MM.1S (cell line): ENCODE measurements around the gene LRRK1.

Experiments used
- DNase-seq: peaks from one replicate; pipeline ENCODE4 v3.0.0-alpha.2; 2015
- H2AFZ ChIP-seq: fragments of 300-600 bp; sonication (generic); 2 replicates; pipeline ENCODE4 v1.6.0; 2016; ENCODE audit warnings: antibody characterized with exemption, low read length
- H3F3A ChIP-seq: fragments of 300-600 bp; sonication (generic); 2 replicates; pipeline ENCODE4 v1.6.1; 2016; ENCODE audit warnings: mild to moderate bottlenecking, antibody characterized with exemption, low read length, moderate library complexity, mixed read lengths; ENCODE audit not compliant: insufficient read depth
- H3K27ac ChIP-seq: fragments of 300-600 bp; sonication (generic); 2 replicates; pipeline ENCODE4 v1.5.1; 2016; ENCODE audit warnings: mild to moderate bottlenecking, low read length
- H3K27me3 ChIP-seq: fragments of 300-600 bp; sonication (generic); replicated peaks from 2 replicates; pipeline ENCODE4 v1.6.0; 2016; ENCODE audit warnings: low read length; ENCODE audit not compliant: insufficient read depth
- H3K36me3 ChIP-seq: fragments of 300-600 bp; sonication (generic); replicated peaks from 2 replicates; pipeline ENCODE4 v1.6.1; 2016; ENCODE audit warnings: mild to moderate bottlenecking, low read length, mixed read lengths; ENCODE audit not compliant: insufficient read depth
- H3K4me1 ChIP-seq: fragments of 300-600 bp; sonication (generic); 2 replicates; pipeline ENCODE4 v1.6.1; 2016; ENCODE audit warnings: low read length, mixed read lengths
- H3K4me2 ChIP-seq: fragments of 300-600 bp; sonication (generic); 2 replicates; pipeline ENCODE4 v1.6.0; 2016; ENCODE audit warnings: low read depth, low read length
- H3K4me3 ChIP-seq: fragments of 300-600 bp; sonication (generic); 2 replicates; pipeline ENCODE4 v1.5.1; 2016; ENCODE audit warnings: low read length, mixed read lengths
- H3K79me2 ChIP-seq: fragments of 300-600 bp; sonication (generic); 2 replicates; pipeline ENCODE4 v1.6.1; 2016; ENCODE audit warnings: mixed run types, low read length, mixed read lengths
- H3K9ac ChIP-seq: fragments of 300-600 bp; sonication (generic); 2 replicates; pipeline ENCODE4 v1.6.1; 2016; ENCODE audit warnings: low read length, mixed read lengths
- H3K9me2 ChIP-seq: fragments of 300-600 bp; sonication (generic); replicated peaks from 2 replicates; pipeline ENCODE4 v1.6.1; 2016; ENCODE audit warnings: mild to moderate bottlenecking, low read length, mixed read lengths; ENCODE audit not compliant: insufficient read depth
- H3K9me3 ChIP-seq: fragments of 300-600 bp; sonication (generic); replicated peaks from 2 replicates; pipeline ENCODE4 v1.6.1; 2016; ENCODE audit warnings: mild to moderate bottlenecking, low read length, mixed read lengths; ENCODE audit not compliant: insufficient read depth
- H4K20me1 ChIP-seq: fragments of 300-600 bp; sonication (generic); 2 replicates; pipeline ENCODE4 v1.6.1; 2016; ENCODE audit warnings: mild to moderate bottlenecking, low read length, moderate library complexity, mixed read lengths; ENCODE audit not compliant: insufficient read depth
- CTCF ChIP-seq: fragments of 300-600 bp; sonication (generic); IDR thresholded peaks from 2 replicates; pipeline ENCODE4 v1.5.1; 2016; ENCODE audit warnings: antibody characterized with exemption, low read length, mixed read lengths
- EZH2 ChIP-seq: fragments of 300-600 bp; sonication (generic); optimal IDR thresholded peaks from 2 replicates; pipeline ENCODE3; 2017; ENCODE audit warnings: low read depth, mild to moderate bottlenecking, antibody characterized with exemption, low read length, mixed read lengths
- EZH2phosphoT487 ChIP-seq: fragments of 300-600 bp; sonication (generic); IDR thresholded peaks from 2 replicates; pipeline ENCODE4 v1.6.1; 2018; ENCODE audit warnings: antibody characterized with exemption, low read length

LRRK1 gene

DNA sequence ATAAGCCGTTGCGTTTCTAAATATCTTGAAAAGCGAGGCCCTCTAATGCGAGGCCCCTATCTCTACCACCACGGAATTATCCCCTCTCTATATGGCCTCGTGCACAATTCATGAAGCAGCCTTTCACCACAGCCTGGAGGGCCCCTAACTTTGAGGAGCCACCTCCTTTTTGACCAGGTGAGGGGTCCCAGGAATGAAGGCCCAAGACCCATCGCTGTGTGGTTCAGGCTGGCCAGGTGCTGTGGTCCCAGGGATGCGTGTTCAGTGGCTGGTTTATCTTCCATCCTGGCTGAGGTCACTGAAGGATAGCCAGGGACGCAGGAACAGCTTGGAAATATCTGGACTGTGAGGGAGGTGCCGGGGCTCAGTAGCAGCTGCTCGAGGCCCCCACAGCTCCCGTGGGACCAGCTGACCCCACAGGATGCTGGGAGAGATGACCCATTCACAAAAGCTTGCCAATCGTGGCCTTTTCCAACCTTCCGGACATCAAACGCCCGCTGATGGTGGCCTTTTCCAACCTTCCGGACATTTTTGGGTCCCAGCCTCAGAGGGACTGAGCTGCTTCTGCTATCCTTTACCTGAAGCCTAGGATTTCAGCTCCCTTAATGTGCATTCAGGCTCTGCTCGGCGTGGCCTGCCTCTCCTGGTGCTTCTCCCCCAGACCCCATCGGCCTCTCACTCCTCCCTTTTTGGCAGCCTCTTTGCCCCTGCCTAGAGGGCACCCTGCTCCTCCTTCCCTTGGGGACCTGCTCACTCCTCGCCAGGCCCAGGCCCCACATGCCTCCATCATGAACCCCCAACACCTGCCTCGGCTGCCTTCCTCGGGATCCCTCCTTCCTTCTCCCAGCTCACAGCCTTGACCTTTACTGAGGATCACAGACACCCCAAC, 191.8 kb downstream of the LRRK1 start:
- Histone ChIP-seq H3K9ac (no peak overlapping the region), H3K4me2 (no peak overlapping the region), H3K4me3 (no peak overlapping the region), H3K4me1 (no peaks in the 10 kb centered on the region), H3K9me3 (no peaks in the 10 kb centered on the region), H4K20me1 (no peaks in the 10 kb centered on the region), H3K36me3 (no peaks in the 10 kb centered on the region), H3F3A (no peaks in the 10 kb centered on the region), H3K79me2 (no peaks in the 10 kb centered on the region), H2AFZ (no peak overlapping the region), H3K9me2 (no peaks in the 10 kb centered on the region), H3K27me3 (no peaks in the 10 kb centered on the region), H3K27ac (no peak overlapping the region)
- DNase-seq = no peak
- TF ChIP-seq EZH2 = no peak
- no peak for TF ChIP-seq CTCF
- no peak for TF ChIP-seq EZH2phosphoT487

DNA sequence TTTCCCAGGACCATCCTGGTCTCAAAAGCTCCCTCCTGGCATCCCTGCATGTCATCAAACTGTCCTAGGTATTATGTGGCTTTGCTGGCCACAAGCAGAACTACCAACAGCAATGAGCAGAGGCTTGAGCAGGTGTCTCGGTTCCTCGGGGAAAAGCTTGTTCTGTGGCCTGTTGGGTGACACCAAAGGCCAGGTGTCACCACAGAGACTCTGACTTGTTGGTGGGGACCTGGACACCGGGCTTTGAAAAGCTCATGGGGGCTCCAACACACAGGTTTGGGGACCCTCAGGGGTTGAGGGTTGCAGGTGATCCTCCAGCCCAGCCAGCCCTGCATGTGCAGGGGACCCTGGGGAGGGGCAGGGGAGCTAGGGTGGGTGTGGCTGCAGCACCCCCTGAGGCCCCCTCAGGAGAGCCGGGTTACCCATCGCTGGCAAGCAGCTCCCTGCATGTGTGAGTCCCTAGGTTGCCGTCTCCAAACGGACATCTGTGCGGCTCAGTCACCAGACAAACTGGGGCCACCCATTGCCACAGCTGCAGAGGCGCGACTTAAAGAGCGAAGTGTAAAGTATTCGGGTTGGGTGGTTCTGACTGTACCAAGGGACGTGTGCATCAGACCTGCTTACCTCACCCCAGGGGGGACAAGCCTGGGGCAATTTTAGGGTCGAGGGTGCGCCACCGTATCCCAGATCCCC, 192.6 kb downstream of the LRRK1 start:
- Histone ChIP-seq H3F3A (no peaks in the 10 kb centered on the region), H3K79me2 (no peaks in the 10 kb centered on the region), H3K27ac (no peak overlapping the region), H2AFZ (no peak overlapping the region), H3K27me3 (no peaks in the 10 kb centered on the region), H3K9me2 (no peaks in the 10 kb centered on the region), H3K36me3 (no peaks in the 10 kb centered on the region), H3K9me3 (no peaks in the 10 kb centered on the region), H4K20me1 (no peaks in the 10 kb centered on the region), H3K4me1 (no peaks in the 10 kb centered on the region), H3K9ac (no peak overlapping the region), H3K4me3 (no peak overlapping the region), H3K4me2 (no peak overlapping the region)
- TF ChIP-seq EZH2phosphoT487 = no peak
- TF ChIP-seq EZH2 = no peak
- no peak for TF ChIP-seq CTCF
- DNase-seq = no peak

GRCh38 chr15:101112336-101113113, 193.4 kb downstream of the LRRK1 start:
- TF ChIP-seq CTCF (no peak), EZH2 (no peak), EZH2phosphoT487 (no peak)
- no peaks in the 10 kb centered on the region for H3K4me1 ChIP-seq
- H3K9ac ChIP-seq = no peak overlapping the region
- no peaks in the 10 kb centered on the region for H3K9me2 ChIP-seq
- H3K27me3 ChIP-seq = no peaks in the 10 kb centered on the region
- no peaks in the 10 kb centered on the region for H3K36me3 ChIP-seq
- H3F3A ChIP-seq = no peaks in the 10 kb centered on the region
- H3K79me2 ChIP-seq = no peaks in the 10 kb centered on the region
- no peak overlapping the region for H3K4me3 ChIP-seq
- no peak overlapping the region for H3K4me2 ChIP-seq
- H3K9me3 ChIP-seq = no peaks in the 10 kb centered on the region
- no peaks in the 10 kb centered on the region for H4K20me1 ChIP-seq
- H2AFZ ChIP-seq = no peak overlapping the region
- no peak overlapping the region for H3K27ac ChIP-seq
- DNase-seq = no peak
